Prostate gland (tissue), 2 donors: ENCODE data around the gene CLEC3B. TPM values are rescaled to one million over a fixed set of nuclear protein-coding genes. Genes with fewer than 3 reads are reported as not detected.

Source experiments
- DNase-seq: peaks from one replicate; pipeline ENCODE4 v3.0.0-alpha.2; 2019; ENCODE audit warnings: low spot score
- H3K27ac ChIP-seq, 2 donors: fragments of 200-600 bp; sonication (generic); 2 replicates each; pipeline ENCODE4 v1.5.1; 2017 to 2019
- H3K27me3 ChIP-seq: fragments of 200-600 bp; sonication (generic); replicated peaks from 2 replicates; pipeline ENCODE4 v1.5.1; 2019; ENCODE audit not compliant: insufficient read depth
- H3K36me3 ChIP-seq, 2 donors: fragments of 200-600 bp; sonication (generic); 1 replicate in 1 of 2; 2 replicates in 1 of 2; pipeline versions ENCODE4 v1.5.1 to v1.8.1; 2017 to 2019
- H3K4me1 ChIP-seq: fragments of 200-600 bp; sonication (generic); replicated peaks from 2 replicates; pipeline ENCODE4 v1.5.1; 2019
- H3K4me3 ChIP-seq, 2 donors: fragments of 200-600 bp; sonication (generic); 2 replicates each; pipeline ENCODE4 v1.5.1; 2017 to 2019
- H3K9me3 ChIP-seq: fragments of 200-600 bp; sonication (generic); 2 replicates; pipeline ENCODE4 v1.5.1; 2017
- POLR2A ChIP-seq: fragments of 450-650 bp; IDR thresholded peaks from one replicate; pipeline ENCODE4 v1.6.1; 2016; ENCODE audit warnings: antibody characterized with exemption, mild to moderate bottlenecking
- POLR2AphosphoS5 ChIP-seq: sonication (generic); formaldehyde crosslinking; IDR thresholded peaks from one replicate; pipeline ENCODE4 v1.6.1; 2017; ENCODE audit warnings: antibody characterized with exemption
- WGBS: methylation state at CpG from one replicate; pipeline ENCODE4 v1.1.5; 2018; 5-methylcytosine and 5-hydroxymethylcytosine counted together
- intact Hi-C: fragments of 100-400 bp; cut with DNase I; formaldehyde crosslinking; loops from one replicate; pipeline ENCODE4 v1.14.2; 2022
- small RNA-seq, 2 donors: library from RNA; depleted of rRNA; stranded (forward); fragments of <200 nt; gene quantifications; one replicate each; pipeline ENCODE3, GENCODE V24; 2016
- total RNA-seq, 2 donors: library from RNA; depleted of rRNA; stranded (reverse); fragments of >200 nt; gene quantifications; one replicate each; pipeline ENCODE4 v1.1.0, GENCODE V29; 2016
- TF ChIP-seq, protein P1 (sequence below), 4 experiments: fragments of 200-600 bp in 2 of 4; fragments of 450-650 bp in 2 of 4; sonication (generic) in 2 of 4; IDR thresholded peaks; 1 replicate in 3 of 4; 2 replicates in 1 of 4; pipeline ENCODE4 v1.5.1; 2016 to 2019; ENCODE audit warnings: antibody characterized with exemption in 4 of 4, mild to moderate bottlenecking in 2 of 4, moderate library complexity in 2 of 4

CLEC3B gene
- total RNA-seq, 2 donors from 2014 or later, result 16.0 to 61.1 TPM

DNA sequence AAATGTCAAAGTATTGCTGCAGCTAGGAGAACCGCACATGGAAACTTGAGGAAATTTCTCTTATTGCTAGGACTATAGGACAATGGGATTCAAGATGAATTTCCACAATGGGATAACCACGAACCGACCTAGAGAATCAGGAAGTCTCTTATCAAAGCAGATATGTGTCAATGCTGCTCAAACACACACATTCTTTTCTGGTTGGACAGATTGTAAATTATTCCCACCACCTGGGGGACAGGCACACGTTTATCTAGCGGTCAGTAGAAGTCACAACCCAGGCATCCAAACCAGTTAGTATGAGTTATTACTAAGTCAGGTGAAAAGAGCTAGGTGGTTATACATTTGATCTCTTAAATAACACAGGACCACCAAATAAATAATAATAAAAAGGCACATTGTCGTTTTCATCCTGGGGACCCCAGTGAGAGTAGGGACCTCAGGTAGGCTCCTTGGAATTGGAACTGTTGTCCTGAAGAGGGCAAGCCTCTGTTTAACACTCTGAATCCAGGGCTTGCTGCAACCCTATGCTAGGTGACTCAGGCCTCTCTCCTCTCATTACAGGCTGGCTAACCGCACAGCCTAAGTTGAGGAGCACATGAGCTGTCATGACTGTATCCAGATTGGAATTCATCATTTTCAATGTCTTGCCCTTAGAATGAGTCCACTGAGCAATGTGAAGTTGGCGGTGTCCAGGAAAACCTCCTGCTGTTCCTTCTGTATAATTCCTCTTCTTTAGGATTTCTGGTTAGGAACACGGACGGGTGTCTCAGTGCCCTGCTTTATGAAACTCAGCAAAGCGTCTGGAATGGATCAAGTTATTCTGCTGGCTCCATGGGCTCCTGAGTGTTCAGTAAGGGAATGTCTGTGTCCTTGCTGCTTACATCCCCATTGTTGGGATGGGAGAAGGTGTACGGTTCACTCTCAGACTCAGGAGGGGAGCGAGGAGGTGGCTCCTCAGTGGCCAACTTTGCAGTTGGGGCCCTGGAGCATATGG is 59.0 kb downstream of the CLEC3B start:
- intact Hi-C loops, result no loop called here
- H3K27ac ChIP-seq, result no peak overlapping the region
- H3K4me1 ChIP-seq, result peaks cover 10% of the 10 kb centered on the region
- no peak overlapping the region for H3K4me3 ChIP-seq
- H3K9me3 ChIP-seq, result no peaks in the 10 kb centered on the region
- no peaks in the 10 kb centered on the region for H3K27me3 ChIP-seq
- DNase-seq, result no peak
- no peak for TF ChIP-seq POLR2AphosphoS5
- TF ChIP-seq, protein P1, sequence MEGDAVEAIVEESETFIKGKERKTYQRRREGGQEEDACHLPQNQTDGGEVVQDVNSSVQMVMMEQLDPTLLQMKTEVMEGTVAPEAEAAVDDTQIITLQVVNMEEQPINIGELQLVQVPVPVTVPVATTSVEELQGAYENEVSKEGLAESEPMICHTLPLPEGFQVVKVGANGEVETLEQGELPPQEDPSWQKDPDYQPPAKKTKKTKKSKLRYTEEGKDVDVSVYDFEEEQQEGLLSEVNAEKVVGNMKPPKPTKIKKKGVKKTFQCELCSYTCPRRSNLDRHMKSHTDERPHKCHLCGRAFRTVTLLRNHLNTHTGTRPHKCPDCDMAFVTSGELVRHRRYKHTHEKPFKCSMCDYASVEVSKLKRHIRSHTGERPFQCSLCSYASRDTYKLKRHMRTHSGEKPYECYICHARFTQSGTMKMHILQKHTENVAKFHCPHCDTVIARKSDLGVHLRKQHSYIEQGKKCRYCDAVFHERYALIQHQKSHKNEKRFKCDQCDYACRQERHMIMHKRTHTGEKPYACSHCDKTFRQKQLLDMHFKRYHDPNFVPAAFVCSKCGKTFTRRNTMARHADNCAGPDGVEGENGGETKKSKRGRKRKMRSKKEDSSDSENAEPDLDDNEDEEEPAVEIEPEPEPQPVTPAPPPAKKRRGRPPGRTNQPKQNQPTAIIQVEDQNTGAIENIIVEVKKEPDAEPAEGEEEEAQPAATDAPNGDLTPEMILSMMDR (IDR thresholded peaks at IDR 0.05), result no peak
- no peak for TF ChIP-seq POLR2A
- H3K36me3 ChIP-seq, result no peaks in the 10 kb centered on the region
- 86% methylated on average over 13 of the region's 13 CpGs for WGBS

Small RNAs within 50 kb of the gene (small RNA-seq; reads per million reads assigned to genes)
- 0 reads per million in 2 donors for gene RNU5B-3P

Other genes with a start within 250 kb of the CLEC3B start
- gene TMEM42, start 164.4 kb upstream of the CLEC3B start, total RNA-seq, result 10 to 100 TPM; 19.1 to 27.1 TPM
- gene TGM4, start 151.7 kb upstream of the CLEC3B start, total RNA-seq, result 1,000 to 10,000 TPM in 1 of 2 donors, 1 to 10 TPM in 1; 7.4 to 2,264 TPM
- 10 to 100 TPM; 64.6 to 91.7 TPM for gene ZDHHC3, start 50.1 kb upstream of the CLEC3B start, total RNA-seq
- 10 to 100 TPM; 55.2 to 56.2 TPM for gene EXOSC7, start 50.1 kb upstream of the CLEC3B start, total RNA-seq
- gene CDCP1, start 120.1 kb downstream of the CLEC3B start, total RNA-seq, result 10 to 100 TPM; 14.3 to 21.5 TPM
- gene TMEM158, start 200.0 kb downstream of the CLEC3B start, total RNA-seq, result 10 to 100 TPM in 1 of 2 donors, 1 to 10 TPM in 1; 3.6 to 20.8 TPM